Stimulated activated CD8-positive, alpha-beta memory T cell treated with anti-CD3 and anti-CD28 coated beads, Interleukin-15, amount 100 ng/mL, for 4 hours (primary cell): ENCODE measurements around the gene SLC24A4.

Source experiments
- DNase-seq, 2 donors: peaks; one replicate each; pipeline ENCODE4 v3.0.0-alpha.2; 2020; ENCODE audit warnings: low read depth in 2 of 2

The SLC24A4 gene

GRCh38 chr14:92475451-92476187 lies 152.7 kb downstream of the SLC24A4 start:
- DNase-seq, result no peak

- DNase-seq, result no peak
Measured at GRCh38 chr14:92480856-92481255, 157.9 kb downstream of the SLC24A4 start.

GRCh38 chr14:92481386-92481785 lies 158.4 kb downstream of the SLC24A4 start:
- no peak for DNase-seq

GRCh38 chr14:92481811-92482555 lies 159.0 kb downstream of the SLC24A4 start:
- no peak for DNase-seq

GRCh38 chr14:92482621-92483319 lies 159.8 kb downstream of the SLC24A4 start:
- DNase-seq, result no peak

GRCh38 chr14:92484132-92484823 lies 161.3 kb downstream of the SLC24A4 start:
- DNase-seq, result no peak

GRCh38 chr14:92486881-92487280 lies 163.9 kb downstream of the SLC24A4 start:
- DNase-seq, result no peak

GRCh38 chr14:92487513-92488133 lies 164.7 kb downstream of the SLC24A4 start:
- DNase-seq, result no peak

GRCh38 chr14:92489394-92490238 lies 166.7 kb downstream of the SLC24A4 start:
- DNase-seq, result no peak

- no peak for DNase-seq
Measured at GRCh38 chr14:92490239-92490959, 167.4 kb downstream of the SLC24A4 start.

- no peak for DNase-seq
Measured at GRCh38 chr14:92491782-92492181, 168.8 kb downstream of the SLC24A4 start.

GRCh38 chr14:92492258-92492657 lies 169.3 kb downstream of the SLC24A4 start:
- DNase-seq, result no peak

GRCh38 chr14:92493024-92493423 lies 170.1 kb downstream of the SLC24A4 start:
- DNase-seq, result no peak

- no peak for DNase-seq
Measured at GRCh38 chr14:92493492-92493891, 170.5 kb downstream of the SLC24A4 start.

GRCh38 chr14:92494512-92494911 lies 171.5 kb downstream of the SLC24A4 start:
- DNase-seq, result no peak

GRCh38 chr14:92495027-92495426 lies 172.1 kb downstream of the SLC24A4 start:
- no peak for DNase-seq

GRCh38 chr14:92496191-92496857 lies 173.4 kb downstream of the SLC24A4 start:
- DNase-seq, result no peak

GRCh38 chr14:92497391-92497790 lies 174.4 kb downstream of the SLC24A4 start:
- DNase-seq, result no peak

GRCh38 chr14:92499234-92499633 lies 176.3 kb downstream of the SLC24A4 start:
- DNase-seq, result no peak
